Bone marrow (tissue), 2 donors: Measurements from ENCODE around the gene HLA-A.
A peak's percentile ranks its signal among the peaks of the same experiment; 100 is the strongest.

Experiments
- DNase-seq, 2 donors: peaks; one replicate each; lab custom pipeline; 2025; lab: John Stamatoyannopoulos, UW

The HLA-A gene

DNA sequence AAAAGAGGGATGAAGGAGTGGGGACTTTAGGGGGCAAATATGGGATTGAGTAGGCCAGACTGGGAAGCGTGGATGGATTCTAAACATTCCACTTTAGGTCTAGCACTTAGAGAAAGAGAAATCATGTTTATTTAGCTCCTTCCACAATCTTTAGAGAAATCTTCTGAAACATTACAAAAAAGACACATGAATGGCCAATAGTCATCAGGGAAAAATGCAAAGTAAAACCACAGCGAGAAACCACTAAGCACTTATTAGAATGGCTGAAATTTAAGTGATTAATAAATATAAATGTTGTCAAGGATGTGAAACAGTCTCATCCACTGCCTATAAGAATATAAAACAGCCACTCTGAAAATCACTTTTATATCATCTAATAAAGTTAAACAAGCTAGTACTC lies 46.9 kb downstream of the HLA-A start:
- no peak for DNase-seq

DNA sequence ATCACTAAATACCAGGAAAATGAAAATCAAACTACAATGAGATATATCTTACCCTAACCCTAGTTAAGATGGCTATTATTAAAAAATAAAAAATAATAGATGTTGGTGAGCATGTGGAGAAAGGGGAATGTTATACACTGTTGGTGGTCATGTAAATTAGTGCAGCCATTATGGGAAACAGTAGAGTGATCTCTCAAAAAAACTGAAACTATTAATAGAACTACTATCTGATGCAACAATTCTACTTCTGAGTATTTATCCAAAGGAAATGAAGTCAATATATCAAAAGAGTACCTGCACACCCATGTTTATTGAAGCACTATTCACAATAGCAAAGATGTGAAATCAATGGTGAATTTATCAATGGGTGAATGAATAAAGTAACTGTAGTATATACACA lies 48.6 kb downstream of the HLA-A start:
- DNase-seq: peak in 1 of 2 donors; percentile 11

DNA sequence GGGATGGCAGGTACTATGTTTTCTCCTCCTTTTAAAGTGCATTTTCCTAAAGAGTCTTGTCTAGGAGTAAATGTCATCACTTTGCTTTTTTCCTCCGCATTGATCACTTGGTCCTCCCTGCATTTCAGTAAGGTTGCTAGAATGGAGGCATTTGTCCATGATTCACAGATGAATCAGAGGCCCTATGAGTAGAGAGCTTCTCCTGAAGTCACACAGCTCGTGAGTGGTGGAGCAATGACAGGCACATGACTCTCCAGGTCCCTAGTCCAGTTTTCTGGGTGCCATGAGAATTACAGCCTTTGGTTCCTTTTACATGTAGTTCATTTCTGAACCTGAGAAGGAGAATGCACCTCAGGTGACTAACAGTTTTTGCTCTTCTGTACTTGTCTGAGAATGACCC lies 50.5 kb downstream of the HLA-A start:
- no peak for DNase-seq

DNA sequence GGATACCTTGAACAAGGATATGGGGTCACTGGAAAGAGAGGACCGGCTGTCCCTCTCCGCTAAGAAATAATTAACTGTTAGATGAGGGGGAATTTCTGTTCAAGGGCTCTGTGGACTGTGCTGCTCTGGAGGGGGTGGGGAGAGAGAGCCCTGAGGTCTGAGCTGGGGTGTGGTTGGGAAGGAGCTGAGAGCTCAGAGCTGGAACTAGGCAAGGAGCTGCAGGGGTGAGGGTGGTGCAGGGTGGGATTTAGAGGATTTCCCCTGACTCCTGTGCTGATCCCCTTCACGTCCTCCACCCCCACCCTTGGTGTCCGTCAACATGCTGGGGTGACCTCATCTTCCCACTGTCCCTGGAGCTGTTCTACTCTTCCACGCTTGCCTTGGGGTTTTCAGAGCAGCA lies 52.5 kb downstream of the HLA-A start:
- DNase-seq: no peak

DNA sequence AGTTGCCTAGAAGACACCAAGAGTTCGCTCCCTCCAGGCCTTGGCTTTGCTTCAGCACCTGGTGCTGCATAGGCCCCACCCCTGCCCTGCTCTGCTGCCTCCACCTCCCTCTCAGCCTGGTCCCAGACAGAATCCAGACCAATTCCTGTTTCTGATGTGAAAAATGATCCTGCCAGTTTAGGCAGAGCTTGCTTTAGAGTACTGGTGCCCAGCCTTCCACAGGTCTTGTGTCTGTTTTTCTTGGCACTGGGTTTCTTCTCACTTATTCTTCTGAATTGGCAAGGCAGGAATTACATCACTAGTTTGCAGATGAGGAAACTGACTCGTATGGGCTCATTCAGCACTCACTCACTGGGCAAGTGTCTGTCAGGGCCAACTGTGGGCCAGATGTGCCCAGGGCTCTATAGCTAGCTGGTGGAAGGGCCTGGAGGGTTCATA lies 53.0 kb downstream of the HLA-A start:
- no peak for DNase-seq
